Measurements from ENCODE around the gene STN1. TPM values are rescaled to one million over a fixed set of nuclear protein-coding genes. Genes with fewer than 3 reads are reported as not detected.

STN1 gene
- total and polyA plus RNA-seq, 2 of the 8 experiments (the other 6 are each of a cell fraction or from before 2014, with no cell fraction given) = 10.1 to 12.4 TPM

DNA sequence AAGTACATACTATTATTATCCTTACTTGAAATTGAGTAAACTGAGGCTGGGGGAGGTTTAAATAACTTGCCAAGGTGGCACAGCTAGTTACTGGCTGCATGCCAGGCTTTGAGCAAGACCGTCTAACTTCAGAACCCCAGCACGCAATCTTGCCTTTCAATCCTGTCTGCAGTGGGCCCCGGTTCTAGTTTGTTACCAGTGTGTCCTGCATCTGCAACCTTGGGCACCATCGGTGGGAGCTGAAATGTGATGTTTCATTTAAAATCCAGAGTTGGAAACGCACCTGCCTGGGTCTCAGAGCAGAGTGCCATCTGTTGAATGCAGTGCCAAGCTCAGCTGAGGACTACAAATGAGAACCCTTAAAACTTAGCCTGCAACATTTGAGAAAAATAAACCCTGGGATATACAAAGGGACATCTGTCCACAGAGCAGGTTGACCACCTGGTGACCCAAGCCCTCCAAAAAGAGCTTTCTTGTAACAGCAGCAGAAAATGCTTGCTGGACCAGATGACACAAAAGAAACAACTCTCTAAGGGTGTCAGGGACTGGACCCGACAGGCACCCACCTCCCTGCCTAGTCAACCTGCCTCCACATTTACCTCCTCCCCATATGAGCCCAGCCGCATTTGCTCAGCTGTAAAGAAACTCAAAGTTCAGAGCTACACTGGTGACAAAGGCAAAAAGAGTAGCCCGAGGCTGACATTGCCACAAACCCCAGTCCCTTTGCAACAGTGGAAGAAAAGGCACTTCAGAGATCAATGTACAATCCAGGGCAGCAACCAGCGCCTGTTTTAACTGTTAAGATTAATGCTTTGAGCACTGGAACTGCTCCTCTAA, 64.3 kb downstream of the STN1 start:
- peak overlapping the region; percentile 77 to 95 for H3K4me2 ChIP-seq (ENCODE audit: insufficient read depth in 1 of 2, low read depth in 2 of 2, low read length in 2 of 2)

More for the DNA sequence above, 64.3 kb downstream of the STN1 start:
- Histone ChIP-seq H3K27ac (ENCODE audit: low read depth, low read length) (no peak overlapping the region), H2BK20ac (ENCODE audit: low read length) (no peak overlapping the region), H3K9ac (replicated peaks in 1 of 4; ENCODE audit: extremely low read depth in 1 of 4, low read depth in 3 of 4, low read length in 3 of 4) (no peak overlapping the region), H3K23me2 (ENCODE audit: low read depth, low read length) (peaks cover 15% of the 10 kb centered on the region), H3K4me1 (replicated peaks in 1 of 4; ENCODE audit: control insufficient read depth in 3 of 4, insufficient read depth in 4 of 4, low read length in 3 of 4) (peaks cover 5 to 12% (median 7%) of the 10 kb centered on the region in 4 experiments), H2AFZ (ENCODE audit: low read length) (no peak overlapping the region), H3K4ac (replicated peaks; ENCODE audit: insufficient read length, low read depth, low read length) (no peak overlapping the region), H4K20me1 (replicated peaks in 1 of 2; ENCODE audit: control insufficient read depth in 1 of 2, insufficient read depth in 2 of 2, low read length in 2 of 2) (no peaks in the 10 kb centered on the region), H3K79me2 (ENCODE audit: control insufficient read depth in 1 of 2, insufficient read depth in 2 of 2, low read length in 2 of 2) (no peaks in the 10 kb centered on the region), H3K14ac (ENCODE audit: insufficient read length) (no peak overlapping the region), H3K27me3 (replicated peaks in 1 of 4; ENCODE audit: control insufficient read depth in 3 of 4, extremely low read depth in 1 of 4, insufficient read depth in 3 of 4, low read length in 3 of 4) (peaks cover 4 to 38% (median 31%) of the 10 kb centered on the region in 4 experiments; a peak in 6 of 7 replicates), H2BK120ac (replicated peaks; ENCODE audit: low read depth, low read length) (no peak overlapping the region), H3K79me1 (ENCODE audit: low read depth, low read length) (no peaks in the 10 kb centered on the region), H2BK12ac (ENCODE audit: low read depth, low read length) (no peak overlapping the region), H2AK5ac (ENCODE audit: low read depth, low read length) (no peak overlapping the region), H4K5ac (ENCODE audit: insufficient read length, low read depth, low read length) (no peak overlapping the region), H3K4me3 (ENCODE audit: extremely low read depth in 1 of 4, insufficient read depth in 2 of 4, low read depth in 3 of 4, low read length in 4 of 4) (peak overlapping the region in 3 of 4 experiments; percentile 61 to 91 (median 69); a peak in 6 of 8 replicates), H3K18ac (ENCODE audit: extremely low read depth, low read length) (no peak overlapping the region), H3K23ac (ENCODE audit: insufficient read length) (no peak overlapping the region), H3K36me3 (ENCODE audit: control insufficient read depth in 2 of 4, insufficient read depth in 4 of 4, low read length in 3 of 4) (no peaks in the 10 kb centered on the region), H2BK15ac (ENCODE audit: low read length) (no peak overlapping the region), H4K8ac (ENCODE audit: extremely low read depth, insufficient read depth, low read length) (no peak overlapping the region), H4K91ac (replicated peaks; ENCODE audit: insufficient read length, low read length) (no peak overlapping the region), H2BK5ac (ENCODE audit: low read depth, low read length) (no peak overlapping the region), H3K56ac (replicated peaks; ENCODE audit: insufficient read length, low read depth, low read length) (no peak overlapping the region), H3K9me3 (ENCODE audit: insufficient read depth in 2 of 2, low read depth in 1 of 2, low read length in 1 of 2) (no peaks in the 10 kb centered on the region)
- CTCF ChIA-PET (ENCODE audit: partially characterized antibody) = interaction anchor here (0.6 to 9.8 kb wide), 32 partner anchors 10 to 629 kb away, joined by 3 to 199 read pairs (median 6); no protein-coding TSS in a partner anchor
- FAIRE-seq (no peak), DNase-seq (ENCODE audit: low read depth in 1 of 2, low spot score in 2 of 2) (no peak)
- no peak for TF ChIP-seq GABPA (IDR thresholded peaks at IDR 0.05; ENCODE audit: borderline replicate concordance, insufficient read depth, low read length)
- TF ChIP-seq HDAC6 (IDR thresholded peaks at IDR 0.05; ENCODE audit: low read depth, low read length) = no peak
- no peak for TF ChIP-seq RBBP5 (IDR thresholded peaks at IDR 0.05; ENCODE audit: borderline replicate concordance, low read depth, low read length)
- 67% methylated on average over 9 of the region's 9 CpGs; no CpG with 5 or more reads in 1 of the 2 experiments for WGBS, 2 experiments (ENCODE audit: extremely low coverage in 1 of 2, insufficient coverage in 1 of 2, insufficient read length in 1 of 2, insufficient replicate concordance in 2 of 2, low coverage in 1 of 2, low lambda C conversion rate in 2 of 2, missing lambda C conversion rate in 1 of 2)
- POLR2A ChIA-PET (ENCODE audit: partially characterized antibody) = interaction anchor here (0.9 to 1.7 kb wide), 5 partner anchors 10 to 141 kb away, joined by 3 to 8 read pairs (median 4); no protein-coding TSS in a partner anchor

All from H1 (cell line).